HG03064 (cell line): ENCODE results near the gene STX7.
A peak's percentile ranks its signal among the peaks of the same experiment; 100 is the strongest.

Experiments used
- ATAC-seq: cut with Tn5 transposase; IDR thresholded peaks from one replicate; pipeline ENCODE4 v1.9.1; 2021; ENCODE audit warnings: low read depth; ENCODE audit not compliant: unreplicated experiment

Gene STX7

GRCh38 chr6:132418235-132418965 is 94.5 kb downstream of the STX7 start:
- no peak for ATAC-seq

GRCh38 chr6:132414761-132415160 is 98.2 kb downstream of the STX7 start:
- ATAC-seq: no peak

GRCh38 chr6:132414322-132414721 is 98.6 kb downstream of the STX7 start:
- ATAC-seq: no peak

- ATAC-seq: no peak
Measured at GRCh38 chr6:132413499-132413802, 99.5 kb downstream of the STX7 start.

- ATAC-seq: no peak
Measured at GRCh38 chr6:132412656-132413498, 100.0 kb downstream of the STX7 start.

- no peak for ATAC-seq
Measured at GRCh38 chr6:132411296-132411695, 101.6 kb downstream of the STX7 start.

GRCh38 chr6:132410830-132411229 is 102.1 kb downstream of the STX7 start:
- no peak for ATAC-seq

- peak; percentile 54 for ATAC-seq
Measured at GRCh38 chr6:132405143-132405915, 107.6 kb downstream of the STX7 start.

- ATAC-seq: no peak
Measured at GRCh38 chr6:132404736-132405135, 108.2 kb downstream of the STX7 start.

GRCh38 chr6:132404330-132404729 is 108.6 kb downstream of the STX7 start:
- ATAC-seq: no peak

GRCh38 chr6:132401618-132402285 is 111.2 kb downstream of the STX7 start:
- ATAC-seq: no peak

- ATAC-seq: peak; percentile 52
Measured at GRCh38 chr6:132400883-132401617, 111.9 kb downstream of the STX7 start, which contains the start of gene MOXD1. TSS of gene MOXD1 (minus strand) at chr6:132401475. CDS start at chr6:132401426, 49 bp downstream.

GRCh38 chr6:132400555-132400882 is 112.4 kb downstream of the STX7 start:
- no peak for ATAC-seq

- no peak for ATAC-seq
Measured at GRCh38 chr6:132399376-132400074, 113.4 kb downstream of the STX7 start.
